WTC11 (cell line): ENCODE results near the gene LAIR2.

ENCODE experiments used
- AR ChIP-seq: fragments of 250-450 bp; sonication (Bioruptor Pico); IDR thresholded peaks from 2 replicates; pipeline ENCODE4 v1.9.0; 2021; ENCODE audit warnings: mild to moderate bottlenecking
- ATF2 ChIP-seq: sonication (generic); formaldehyde crosslinking; IDR thresholded peaks from 2 replicates; pipeline ENCODE4 v1.8.1; 2022; ENCODE audit warnings: low read depth, missing genetic modification reagents, borderline replicate concordance
- SMAD4 ChIP-seq: sonication (generic); formaldehyde crosslinking; IDR thresholded peaks from 2 replicates; pipeline ENCODE4 v1.8.0; 2022; ENCODE audit warnings: mild to moderate bottlenecking, missing genetic modification reagents
- ZBTB43 ChIP-seq: sonication (generic); formaldehyde crosslinking; IDR thresholded peaks from 2 replicates; pipeline ENCODE4 v1.8.1; 2023; ENCODE audit warnings: mild to moderate bottlenecking, missing genetic modification reagents
- TF ChIP-seq, protein P1 (sequence below): sonication (generic); formaldehyde crosslinking; IDR thresholded peaks from 2 replicates; pipeline ENCODE4 v1.8.0; 2022; ENCODE audit warnings: mild to moderate bottlenecking, missing genetic modification reagents
- TF ChIP-seq, protein P2 (sequence below): sonication (generic); formaldehyde crosslinking; IDR thresholded peaks from 2 replicates; pipeline ENCODE4 v1.8.0; 2022; ENCODE audit warnings: mild to moderate bottlenecking, missing genetic modification reagents
- TF ChIP-seq, protein P3 (sequence below): fragments of 200-600 bp; IDR thresholded peaks from 2 replicates; pipeline ENCODE4 v1.8.0; 2022; ENCODE audit warnings: antibody characterized with exemption
- TF ChIP-seq, protein P4 (sequence below): sonication (generic); formaldehyde crosslinking; IDR thresholded peaks from 2 replicates; pipeline ENCODE4 v1.8.1; 2022; ENCODE audit warnings: mild to moderate bottlenecking, missing genetic modification reagents, moderate library complexity, borderline replicate concordance
- TF ChIP-seq, protein P5 (sequence below): sonication (generic); formaldehyde crosslinking; IDR thresholded peaks from 2 replicates; pipeline ENCODE4 v1.8.1; 2023; ENCODE audit warnings: mild to moderate bottlenecking, missing genetic modification reagents, moderate library complexity
- TF ChIP-seq, protein P6 (sequence below): sonication (generic); formaldehyde crosslinking; IDR thresholded peaks from 2 replicates; pipeline ENCODE4 v1.8.0; 2022; ENCODE audit warnings: mild to moderate bottlenecking, missing genetic modification reagents

DNA sequence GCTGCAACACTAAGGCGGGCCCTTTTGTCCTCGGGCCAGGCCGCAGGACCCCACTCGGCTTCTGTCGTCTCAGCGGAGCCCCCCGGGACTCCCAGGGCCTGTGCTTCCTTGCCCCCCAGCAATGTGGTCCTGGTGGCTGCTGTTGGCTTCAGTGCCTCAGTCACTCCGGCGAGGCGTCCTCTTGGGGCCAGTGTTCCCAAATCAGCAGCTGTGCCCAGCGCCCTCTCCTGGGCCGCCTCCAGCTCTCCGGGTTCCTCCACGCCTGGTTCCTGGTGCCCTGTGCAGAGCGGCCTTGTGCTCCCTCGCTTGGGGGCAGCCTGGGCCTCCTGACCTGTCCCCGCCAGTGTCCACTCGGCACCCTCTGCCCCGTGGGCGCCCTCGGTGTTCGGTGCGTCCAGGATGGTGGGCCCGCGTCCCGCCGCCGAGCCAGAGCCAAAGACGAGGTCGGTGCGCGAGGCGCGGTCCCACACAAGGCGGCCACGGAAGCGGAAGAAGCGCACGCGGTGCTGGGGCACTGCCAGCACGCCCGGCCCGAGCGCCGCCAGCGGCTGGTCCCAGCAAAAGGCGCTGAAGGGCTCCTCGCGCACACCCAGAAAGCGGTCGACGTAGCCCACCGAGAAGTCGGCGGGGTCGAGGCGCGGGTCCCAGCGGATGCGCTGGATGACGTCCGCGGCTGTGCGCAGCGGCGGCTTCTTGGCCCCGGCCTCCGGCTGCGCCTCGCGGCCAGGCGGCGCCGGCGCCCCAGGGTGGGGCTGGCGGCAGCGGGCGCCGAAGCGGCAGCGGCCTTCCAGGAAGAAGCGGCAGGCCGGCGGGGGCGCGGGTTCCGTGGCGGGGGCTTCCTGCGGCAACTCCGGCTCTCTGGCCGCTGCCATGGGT, 39.7 kb upstream of the LAIR2 start:
- TF ChIP-seq, protein P1, sequence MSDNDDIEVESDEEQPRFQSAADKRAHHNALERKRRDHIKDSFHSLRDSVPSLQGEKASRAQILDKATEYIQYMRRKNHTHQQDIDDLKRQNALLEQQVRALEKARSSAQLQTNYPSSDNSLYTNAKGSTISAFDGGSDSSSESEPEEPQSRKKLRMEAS (CRISPR knock-in tag), result peak; percentile 96
- TF ChIP-seq, protein P2, sequence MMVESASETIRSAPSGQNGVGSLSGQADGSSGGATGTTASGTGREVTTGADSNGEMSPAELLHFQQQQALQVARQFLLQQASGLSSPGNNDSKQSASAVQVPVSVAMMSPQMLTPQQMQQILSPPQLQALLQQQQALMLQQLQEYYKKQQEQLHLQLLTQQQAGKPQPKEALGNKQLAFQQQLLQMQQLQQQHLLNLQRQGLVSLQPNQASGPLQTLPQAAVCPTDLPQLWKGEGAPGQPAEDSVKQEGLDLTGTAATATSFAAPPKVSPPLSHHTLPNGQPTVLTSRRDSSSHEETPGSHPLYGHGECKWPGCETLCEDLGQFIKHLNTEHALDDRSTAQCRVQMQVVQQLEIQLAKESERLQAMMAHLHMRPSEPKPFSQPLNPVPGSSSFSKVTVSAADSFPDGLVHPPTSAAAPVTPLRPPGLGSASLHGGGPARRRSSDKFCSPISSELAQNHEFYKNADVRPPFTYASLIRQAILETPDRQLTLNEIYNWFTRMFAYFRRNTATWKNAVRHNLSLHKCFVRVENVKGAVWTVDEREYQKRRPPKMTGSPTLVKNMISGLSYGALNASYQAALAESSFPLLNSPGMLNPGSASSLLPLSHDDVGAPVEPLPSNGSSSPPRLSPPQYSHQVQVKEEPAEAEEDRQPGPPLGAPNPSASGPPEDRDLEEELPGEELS, result peak; percentile 86
- TF ChIP-seq, protein P3, sequence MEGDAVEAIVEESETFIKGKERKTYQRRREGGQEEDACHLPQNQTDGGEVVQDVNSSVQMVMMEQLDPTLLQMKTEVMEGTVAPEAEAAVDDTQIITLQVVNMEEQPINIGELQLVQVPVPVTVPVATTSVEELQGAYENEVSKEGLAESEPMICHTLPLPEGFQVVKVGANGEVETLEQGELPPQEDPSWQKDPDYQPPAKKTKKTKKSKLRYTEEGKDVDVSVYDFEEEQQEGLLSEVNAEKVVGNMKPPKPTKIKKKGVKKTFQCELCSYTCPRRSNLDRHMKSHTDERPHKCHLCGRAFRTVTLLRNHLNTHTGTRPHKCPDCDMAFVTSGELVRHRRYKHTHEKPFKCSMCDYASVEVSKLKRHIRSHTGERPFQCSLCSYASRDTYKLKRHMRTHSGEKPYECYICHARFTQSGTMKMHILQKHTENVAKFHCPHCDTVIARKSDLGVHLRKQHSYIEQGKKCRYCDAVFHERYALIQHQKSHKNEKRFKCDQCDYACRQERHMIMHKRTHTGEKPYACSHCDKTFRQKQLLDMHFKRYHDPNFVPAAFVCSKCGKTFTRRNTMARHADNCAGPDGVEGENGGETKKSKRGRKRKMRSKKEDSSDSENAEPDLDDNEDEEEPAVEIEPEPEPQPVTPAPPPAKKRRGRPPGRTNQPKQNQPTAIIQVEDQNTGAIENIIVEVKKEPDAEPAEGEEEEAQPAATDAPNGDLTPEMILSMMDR, result no peak
- TF ChIP-seq ATF2, result peak; percentile 23; the same call in 1 of the 2 replicates
- TF ChIP-seq AR (CRISPR knock-in tag), result 0 out of 2 replicates have a peak, but pooled peaks have one; percentile 24
- peak; percentile 66; the same call in 1 of the 2 replicates for TF ChIP-seq SMAD4 (CRISPR knock-in tag)
- TF ChIP-seq, protein P4, sequence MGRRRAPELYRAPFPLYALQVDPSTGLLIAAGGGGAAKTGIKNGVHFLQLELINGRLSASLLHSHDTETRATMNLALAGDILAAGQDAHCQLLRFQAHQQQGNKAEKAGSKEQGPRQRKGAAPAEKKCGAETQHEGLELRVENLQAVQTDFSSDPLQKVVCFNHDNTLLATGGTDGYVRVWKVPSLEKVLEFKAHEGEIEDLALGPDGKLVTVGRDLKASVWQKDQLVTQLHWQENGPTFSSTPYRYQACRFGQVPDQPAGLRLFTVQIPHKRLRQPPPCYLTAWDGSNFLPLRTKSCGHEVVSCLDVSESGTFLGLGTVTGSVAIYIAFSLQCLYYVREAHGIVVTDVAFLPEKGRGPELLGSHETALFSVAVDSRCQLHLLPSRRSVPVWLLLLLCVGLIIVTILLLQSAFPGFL, result peak; percentile 74; the same call in 1 of the 2 replicates
- TF ChIP-seq, protein P5, sequence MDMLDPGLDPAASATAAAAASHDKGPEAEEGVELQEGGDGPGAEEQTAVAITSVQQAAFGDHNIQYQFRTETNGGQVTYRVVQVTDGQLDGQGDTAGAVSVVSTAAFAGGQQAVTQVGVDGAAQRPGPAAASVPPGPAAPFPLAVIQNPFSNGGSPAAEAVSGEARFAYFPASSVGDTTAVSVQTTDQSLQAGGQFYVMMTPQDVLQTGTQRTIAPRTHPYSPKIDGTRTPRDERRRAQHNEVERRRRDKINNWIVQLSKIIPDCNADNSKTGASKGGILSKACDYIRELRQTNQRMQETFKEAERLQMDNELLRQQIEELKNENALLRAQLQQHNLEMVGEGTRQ, result peak; percentile 54
- TF ChIP-seq, protein P6, sequence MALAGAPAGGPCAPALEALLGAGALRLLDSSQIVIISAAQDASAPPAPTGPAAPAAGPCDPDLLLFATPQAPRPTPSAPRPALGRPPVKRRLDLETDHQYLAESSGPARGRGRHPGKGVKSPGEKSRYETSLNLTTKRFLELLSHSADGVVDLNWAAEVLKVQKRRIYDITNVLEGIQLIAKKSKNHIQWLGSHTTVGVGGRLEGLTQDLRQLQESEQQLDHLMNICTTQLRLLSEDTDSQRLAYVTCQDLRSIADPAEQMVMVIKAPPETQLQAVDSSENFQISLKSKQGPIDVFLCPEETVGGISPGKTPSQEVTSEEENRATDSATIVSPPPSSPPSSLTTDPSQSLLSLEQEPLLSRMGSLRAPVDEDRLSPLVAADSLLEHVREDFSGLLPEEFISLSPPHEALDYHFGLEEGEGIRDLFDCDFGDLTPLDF (CRISPR knock-in tag), result no peak
- peak; percentile 92 for TF ChIP-seq ZBTB43
